H9 (cell line): ENCODE results near the gene NVL. TPM values are rescaled to one million over a fixed set of nuclear protein-coding genes. Genes with fewer than 3 reads are reported as not detected.

Source experiments
- DNase-seq: peaks from one replicate; pipeline ENCODE4 v3.0.0-alpha.2; 2017
- H2AFZ ChIP-seq: one replicate; pipeline ENCODE4 v1.6.1; 2013; ENCODE audit warnings: mild to moderate bottlenecking, low read length, control low read depth, moderate library complexity
- H2AK5ac ChIP-seq: 2 replicates; pipeline ENCODE4 v1.6.1; 2013; ENCODE audit warnings: low read length, control low read depth, mixed read lengths; ENCODE audit not compliant: insufficient read length
- H2BK120ac ChIP-seq: one replicate; pipeline ENCODE4 v1.6.1; 2013; ENCODE audit warnings: low read depth, mild to moderate bottlenecking, low read length, control low read depth, inconsistent platforms; ENCODE audit not compliant: poor library complexity, severe bottlenecking
- H2BK12ac ChIP-seq: 2 replicates; pipeline ENCODE4 v1.6.1; 2013; ENCODE audit warnings: low read length, control low read depth, mixed read lengths, low read depth; ENCODE audit not compliant: insufficient read length
- H2BK15ac ChIP-seq: 2 replicates; pipeline ENCODE4 v1.6.1; 2013; ENCODE audit warnings: low read depth, low read length, control low read depth
- H2BK20ac ChIP-seq: one replicate; pipeline ENCODE4 v1.6.1; 2013; ENCODE audit warnings: low read depth, mild to moderate bottlenecking, low read length, control low read depth, inconsistent platforms; ENCODE audit not compliant: poor library complexity, severe bottlenecking
- H2BK5ac ChIP-seq: 2 replicates; pipeline ENCODE4 v1.6.1; 2013; ENCODE audit warnings: low read length, control low read depth, mixed read lengths; ENCODE audit not compliant: insufficient read length
- H3K14ac ChIP-seq: 2 replicates; pipeline ENCODE4 v1.6.1; 2013; ENCODE audit warnings: low read length, control low read depth; ENCODE audit not compliant: insufficient read depth
- H3K18ac ChIP-seq: 2 replicates; pipeline ENCODE4 v1.6.1; 2013; ENCODE audit warnings: low read depth, mild to moderate bottlenecking, mixed read lengths, low read length, control low read depth; ENCODE audit not compliant: insufficient read length
- H3K23ac ChIP-seq: 2 replicates; pipeline ENCODE4 v1.6.1; 2013; ENCODE audit warnings: low read length, control low read depth, mixed read lengths, low read depth; ENCODE audit not compliant: insufficient read length
- H3K23me2 ChIP-seq: 2 replicates; pipeline ENCODE4 v1.6.1; 2013; ENCODE audit warnings: low read depth, mild to moderate bottlenecking, mixed read lengths, low read length, control low read depth; ENCODE audit not compliant: insufficient read length, poor library complexity, severe bottlenecking
- H3K27ac ChIP-seq: 2 replicates; pipeline ENCODE4 v1.5.1; 2013; ENCODE audit warnings: low read length, control low read depth, mixed read lengths, low read depth; ENCODE audit not compliant: insufficient read length
- H3K27me3 ChIP-seq: 2 replicates; pipeline ENCODE4 v1.6.1; 2013; ENCODE audit warnings: low read length, control low read depth, inconsistent platforms; ENCODE audit not compliant: insufficient read depth
- H3K4ac ChIP-seq: 2 replicates; pipeline ENCODE4 v1.6.1; 2013; ENCODE audit warnings: low read depth, mild to moderate bottlenecking, control low read depth, inconsistent platforms, low read length, moderate library complexity
- H3K4me1 ChIP-seq: 2 replicates; pipeline ENCODE4 v1.6.1; 2013; ENCODE audit warnings: low read length, control low read depth, inconsistent platforms; ENCODE audit not compliant: insufficient read depth
- H3K4me2 ChIP-seq: 2 replicates; pipeline ENCODE4 v1.6.1; 2013; ENCODE audit warnings: low read length, control low read depth, mixed read lengths; ENCODE audit not compliant: insufficient read length, insufficient read depth
- H3K56ac ChIP-seq: 2 replicates; pipeline ENCODE4 v1.6.1; 2013; ENCODE audit warnings: low read depth, mild to moderate bottlenecking, mixed read lengths, low read length, control low read depth; ENCODE audit not compliant: insufficient read length
- H3K79me1 ChIP-seq: 2 replicates; pipeline ENCODE4 v1.6.1; 2013; ENCODE audit warnings: low read depth, mild to moderate bottlenecking, moderate library complexity, low read length, control low read depth, inconsistent platforms; ENCODE audit not compliant: insufficient read depth, poor library complexity, severe bottlenecking
- H3K79me2 ChIP-seq: 2 replicates; pipeline ENCODE4 v1.6.1; 2013; ENCODE audit warnings: low read length, control low read depth, inconsistent platforms; ENCODE audit not compliant: insufficient read depth
- H3K9ac ChIP-seq: 2 replicates; pipeline ENCODE4 v1.6.1; 2013; ENCODE audit warnings: low read length, control low read depth, mixed read lengths; ENCODE audit not compliant: insufficient read length; ENCODE audit errors: extremely low read depth
- H3K9me3 ChIP-seq: one replicate; pipeline ENCODE4 v1.6.1; 2013; ENCODE audit warnings: low read depth, low read length, inconsistent platforms; ENCODE audit not compliant: control insufficient read depth
- H3T11ph ChIP-seq: one replicate; pipeline ENCODE4 v1.6.1; 2013; ENCODE audit warnings: mild to moderate bottlenecking, low read length, control low read depth, inconsistent platforms
- H4K20me1 ChIP-seq: one replicate; pipeline ENCODE4 v1.6.1; 2013; ENCODE audit not compliant: control insufficient read depth, insufficient read length, insufficient read depth
- H4K5ac ChIP-seq: 2 replicates; pipeline ENCODE4 v1.6.1; 2013; ENCODE audit warnings: low read depth, mild to moderate bottlenecking, mixed read lengths, low read length, control low read depth; ENCODE audit not compliant: insufficient read length
- H4K8ac ChIP-seq: replicated peaks from 2 replicates; pipeline ENCODE4 v1.6.1; 2013; ENCODE audit warnings: low read length, control low read depth, mixed read lengths, low read depth; ENCODE audit not compliant: insufficient read length
- H4K91ac ChIP-seq: 2 replicates; pipeline ENCODE4 v1.6.1; 2013; ENCODE audit warnings: low read depth, mild to moderate bottlenecking, moderate library complexity, mixed read lengths, low read length, control low read depth; ENCODE audit not compliant: insufficient read length
- H3K27ac Mint-ChIP-seq, 3 experiments: 2 replicates in 2 of 3; 3 replicates in 1 of 3; pipeline ENCODE4 v1.8.0; 2020 to 2021; ENCODE audit warnings: mixed read lengths in 3 of 3, mild to moderate bottlenecking in 1 of 3, moderate library complexity in 1 of 3
- H3K27me3 Mint-ChIP-seq: 2 replicates; pipeline ENCODE4 v1.8.0; 2021; ENCODE audit warnings: low read depth, mild to moderate bottlenecking, moderate library complexity, mixed read lengths
- H3K36me3 Mint-ChIP-seq, 3 experiments: 2 replicates in 2 of 3; 3 replicates in 1 of 3; pipeline ENCODE4 v1.8.0; 2020 to 2021; ENCODE audit warnings: low read depth in 3 of 3, mixed read lengths in 3 of 3; ENCODE audit not compliant: insufficient read depth in 1 of 3
- H3K4me1 Mint-ChIP-seq, 2 experiments: 2 replicates each; pipeline ENCODE4 v1.8.0; 2020; ENCODE audit warnings: mixed read lengths in 2 of 2
- H3K4me3 Mint-ChIP-seq, 2 experiments: 2 replicates in 1 of 2; 3 replicates in 1 of 2; pipeline ENCODE4 v1.8.0; 2020 to 2021; ENCODE audit warnings: mild to moderate bottlenecking in 2 of 2, mixed read lengths in 2 of 2, moderate library complexity in 1 of 2
- H3K9me3 Mint-ChIP-seq, 2 experiments: 2 replicates in 1 of 2; 3 replicates in 1 of 2; pipeline ENCODE4 v1.8.0; 2020; ENCODE audit warnings: mild to moderate bottlenecking in 2 of 2, mixed read lengths in 2 of 2, moderate library complexity in 1 of 2
- WGBS: extraction: QIAGEN DNeasy Blood & Tissue Kit; methylation state at CpG from one replicate; pipeline ENCODE4 v1.1.7; 2013; ENCODE audit warnings: missing lambda C conversion rate, low lambda C conversion rate, mixed read lengths; ENCODE audit not compliant: insufficient read length; ENCODE audit errors: extremely low coverage; 5-methylcytosine and 5-hydroxymethylcytosine counted together
- total RNA-seq: library from RNA; stranded (reverse); gene quantifications from 2 replicates; pipeline ENCODE4 v1.2.1, GENCODE V29; 2021
- TF ChIP-seq, protein P1 (sequence below): fragments of 200-600 bp; sonication (generic); conservative IDR thresholded peaks from 3 replicates; pipeline ENCODE4 v1.8.0; 2021; ENCODE audit warnings: antibody characterized with exemption, mild to moderate bottlenecking

NVL gene
- total RNA-seq, 1 experiment from 2014 or later, result 66.9 TPM

DNA sequence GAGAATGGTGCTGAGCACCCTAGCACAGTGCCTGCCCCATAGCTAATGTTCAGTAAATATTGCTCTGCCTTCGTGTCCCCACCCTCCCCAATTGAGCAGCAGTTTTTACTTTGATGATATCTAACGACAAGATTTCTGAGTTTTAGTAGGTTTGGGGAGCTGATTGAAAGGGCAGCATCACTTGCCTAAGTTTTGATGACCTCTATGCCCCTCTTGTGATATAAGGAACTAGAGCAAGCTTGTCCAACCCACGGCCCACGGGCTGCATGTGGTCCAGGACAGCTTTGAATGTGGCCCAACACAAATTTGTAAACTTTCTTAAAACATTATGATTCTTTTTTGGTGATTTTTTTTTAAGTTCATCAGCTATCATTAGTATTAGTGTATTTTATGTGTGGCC lies 28.3 kb upstream of the NVL start:
- peak overlapping the region; percentile 89 to 93 for H3K4me3 Mint-ChIP-seq

More for the DNA sequence above, 28.3 kb upstream of the NVL start:
- Histone ChIP-seq H4K20me1 (no peaks in the 10 kb centered on the region), H2BK12ac (no peak overlapping the region), H2AFZ (no peak overlapping the region), H3K9ac (peak overlapping the region; percentile 59), H2AK5ac (no peak overlapping the region), H3K23ac (no peak overlapping the region), H3K4ac (no peak overlapping the region), H3K14ac (no peak overlapping the region), H3K56ac (no peak overlapping the region), H3K4me2 (peak overlapping the region; percentile 71), H3K23me2 (no peaks in the 10 kb centered on the region), H3K79me1 (peaks cover 7% of the 10 kb centered on the region), H2BK120ac (no peak overlapping the region), H4K91ac (no peak overlapping the region), H2BK20ac (no peak overlapping the region), H3T11ph (no peak overlapping the region), H2BK5ac (no peak overlapping the region), H3K79me2 (peaks cover 17% of the 10 kb centered on the region; the same call in 1 of the 2 replicates), H3K27ac (no peak overlapping the region), H4K5ac (no peak overlapping the region), H3K4me1 (peaks cover 2% of the 10 kb centered on the region; the same call in 1 of the 2 replicates), H2BK15ac (no peak overlapping the region), H3K27me3 (no peaks in the 10 kb centered on the region), H3K9me3 (no peaks in the 10 kb centered on the region), H3K18ac (no peak overlapping the region), H4K8ac (no peak overlapping the region)
- TF ChIP-seq, protein P1, sequence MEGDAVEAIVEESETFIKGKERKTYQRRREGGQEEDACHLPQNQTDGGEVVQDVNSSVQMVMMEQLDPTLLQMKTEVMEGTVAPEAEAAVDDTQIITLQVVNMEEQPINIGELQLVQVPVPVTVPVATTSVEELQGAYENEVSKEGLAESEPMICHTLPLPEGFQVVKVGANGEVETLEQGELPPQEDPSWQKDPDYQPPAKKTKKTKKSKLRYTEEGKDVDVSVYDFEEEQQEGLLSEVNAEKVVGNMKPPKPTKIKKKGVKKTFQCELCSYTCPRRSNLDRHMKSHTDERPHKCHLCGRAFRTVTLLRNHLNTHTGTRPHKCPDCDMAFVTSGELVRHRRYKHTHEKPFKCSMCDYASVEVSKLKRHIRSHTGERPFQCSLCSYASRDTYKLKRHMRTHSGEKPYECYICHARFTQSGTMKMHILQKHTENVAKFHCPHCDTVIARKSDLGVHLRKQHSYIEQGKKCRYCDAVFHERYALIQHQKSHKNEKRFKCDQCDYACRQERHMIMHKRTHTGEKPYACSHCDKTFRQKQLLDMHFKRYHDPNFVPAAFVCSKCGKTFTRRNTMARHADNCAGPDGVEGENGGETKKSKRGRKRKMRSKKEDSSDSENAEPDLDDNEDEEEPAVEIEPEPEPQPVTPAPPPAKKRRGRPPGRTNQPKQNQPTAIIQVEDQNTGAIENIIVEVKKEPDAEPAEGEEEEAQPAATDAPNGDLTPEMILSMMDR, result no peak
- H3K9me3 Mint-ChIP-seq, result peaks cover 0 to 5% of the 10 kb centered on the region in 2 experiments; a peak in 3 of 5 replicates
- no peak overlapping the region for H3K27ac Mint-ChIP-seq
- no peaks in the 10 kb centered on the region for H3K27me3 Mint-ChIP-seq
- WGBS, result no CpG with 5 or more reads among the region's 4 CpGs
- DNase-seq, result no peak
- peaks cover 7 to 34% (median 21%) of the 10 kb centered on the region in 3 experiments for H3K36me3 Mint-ChIP-seq
- peaks cover 20 to 24% of the 10 kb centered on the region in 2 experiments for H3K4me1 Mint-ChIP-seq
